OCI-M2 (cell line): ENCODE data around the gene QARS1.

Experiments used
- DNase-seq: peaks from one replicate; lab custom pipeline; 2025; ENCODE audit not compliant: unreplicated experiment; lab: John Stamatoyannopoulos, UW

Gene QARS1

DNA sequence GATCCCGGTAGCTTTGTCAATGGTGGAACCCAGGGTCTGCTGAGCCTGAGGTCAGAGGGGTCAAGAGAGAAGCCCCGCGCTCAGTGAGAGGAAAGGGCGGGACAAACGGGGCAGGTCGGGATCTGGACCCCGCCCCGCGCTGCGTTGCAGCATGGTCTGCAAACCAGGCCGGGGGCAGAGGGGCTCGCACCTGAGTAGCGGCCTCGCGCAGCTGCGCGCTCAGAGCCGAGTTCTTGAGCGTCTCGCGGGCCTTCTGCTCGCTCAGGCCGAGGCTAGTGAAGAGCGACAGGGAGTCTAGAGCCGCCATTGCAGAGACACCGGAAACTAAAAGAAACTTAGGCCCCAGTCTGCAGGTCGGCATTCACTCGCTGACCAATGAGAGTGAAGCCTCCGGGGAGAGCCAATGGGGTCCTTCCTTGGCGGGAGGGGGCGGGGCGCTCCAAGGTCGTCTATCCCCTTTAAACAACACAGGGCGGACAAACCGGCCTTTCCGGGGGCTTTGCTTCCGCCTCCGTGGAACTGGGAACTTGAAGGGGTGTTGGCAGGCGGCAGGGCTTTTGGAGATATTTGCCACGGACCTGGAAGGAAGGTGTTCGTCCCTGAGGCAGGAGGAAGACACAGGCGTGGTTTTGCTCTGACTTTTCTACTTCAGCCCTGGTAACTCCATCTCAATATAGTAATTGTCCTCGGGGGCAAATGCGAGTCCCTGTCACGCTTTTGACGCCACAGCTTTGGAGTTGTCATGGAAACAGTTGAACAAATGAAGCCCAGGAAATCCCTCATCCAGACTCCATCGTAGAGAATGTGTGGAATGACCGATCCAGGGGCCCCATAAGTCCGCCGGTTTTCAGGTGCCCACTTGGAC is at the start of gene QARS1:
Gene QARS1, minus strand, starts transcription at position 331 of the 865 bp plus-strand sequence. Its CDS starts 24 bp downstream, at position 307.
- peak; percentile 63 for DNase-seq

DNA sequence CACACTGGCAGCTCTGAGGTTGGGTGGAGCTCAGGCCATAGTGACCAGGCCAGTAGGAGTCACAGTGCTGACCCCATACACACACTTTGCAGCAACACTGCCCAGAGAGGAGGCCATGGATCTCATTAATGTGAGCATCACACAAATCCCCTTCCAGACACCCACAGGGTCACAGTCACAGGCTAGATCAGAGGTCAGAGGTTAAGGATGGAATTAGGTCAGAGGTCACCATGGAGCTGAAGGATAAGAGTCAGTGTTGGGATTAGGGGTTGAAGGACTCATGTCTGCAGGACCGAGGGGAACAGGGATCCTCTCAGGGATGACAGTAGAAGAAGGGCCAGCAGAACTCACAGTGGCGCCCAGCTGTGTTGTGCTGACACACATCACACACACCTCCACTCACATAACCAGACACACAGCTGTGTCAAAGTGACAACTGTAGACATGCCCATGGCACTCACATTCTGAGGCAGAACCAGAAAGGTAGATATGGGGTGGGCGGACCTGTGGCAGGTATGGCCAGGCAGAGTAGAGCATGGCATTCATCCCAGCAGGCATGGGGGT is 48.9 kb upstream of the QARS1 start:
- DNase-seq, result no peak

DNA sequence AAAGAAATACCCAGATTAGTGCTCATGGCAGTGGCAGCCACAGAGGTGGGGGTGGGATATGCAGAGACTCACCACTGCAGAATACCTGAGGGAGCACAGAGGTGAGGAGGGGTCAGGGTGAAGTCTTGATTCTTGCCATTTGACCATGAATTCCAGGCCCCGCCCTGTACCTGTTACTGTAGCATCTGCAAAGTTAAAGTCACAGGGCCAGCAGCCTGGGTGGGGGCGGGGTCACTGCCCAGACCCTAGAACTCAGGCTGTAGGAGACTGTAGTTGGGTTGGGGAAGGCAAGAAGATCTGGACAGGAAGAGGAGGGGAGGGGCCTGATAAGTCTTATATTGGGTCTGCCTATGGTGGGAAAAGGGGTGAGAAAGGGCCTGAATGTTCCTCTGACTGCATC is 47.1 kb upstream of the QARS1 start:
- DNase-seq, result no peak

DNA sequence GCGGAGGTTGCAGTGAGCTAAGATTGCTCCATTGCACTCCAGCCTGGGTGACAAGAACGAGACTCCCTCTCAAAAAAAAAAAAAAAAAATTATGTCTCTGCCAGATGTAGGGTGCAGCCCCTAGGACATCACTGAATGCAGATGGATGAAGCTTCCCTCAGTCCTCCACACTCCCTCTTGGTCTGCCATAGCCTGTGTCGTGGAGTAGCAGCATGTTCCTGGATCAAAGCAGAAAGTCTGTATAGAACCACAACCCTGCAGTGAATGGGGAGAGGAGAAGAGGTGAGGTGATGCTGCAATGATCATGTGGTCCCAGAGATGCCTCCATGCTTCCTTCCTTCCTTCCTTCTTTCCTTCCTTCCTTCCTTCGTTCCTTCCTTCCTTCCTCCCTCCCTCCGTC is 43.6 kb upstream of the QARS1 start:
- no peak for DNase-seq

DNA sequence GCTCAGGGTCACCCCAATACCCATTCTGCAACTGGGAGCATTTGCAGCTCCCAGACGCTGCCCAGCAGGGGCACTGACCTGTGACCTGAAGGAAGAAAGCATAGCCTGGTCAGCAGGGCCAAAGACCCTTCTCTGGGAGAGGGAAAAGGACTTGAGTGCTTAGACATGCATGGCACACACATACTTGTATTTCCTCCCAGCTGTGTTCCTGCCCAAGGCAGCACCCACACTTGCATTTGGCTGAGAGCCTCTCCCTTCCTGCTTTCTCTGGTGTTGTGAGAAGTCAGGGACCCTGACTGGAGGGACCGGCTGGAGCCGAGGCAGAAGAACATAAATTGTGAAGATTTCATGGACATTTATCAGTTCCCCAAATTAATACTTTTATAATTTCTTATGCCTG is 35.5 kb upstream of the QARS1 start:
- no peak for DNase-seq

DNA sequence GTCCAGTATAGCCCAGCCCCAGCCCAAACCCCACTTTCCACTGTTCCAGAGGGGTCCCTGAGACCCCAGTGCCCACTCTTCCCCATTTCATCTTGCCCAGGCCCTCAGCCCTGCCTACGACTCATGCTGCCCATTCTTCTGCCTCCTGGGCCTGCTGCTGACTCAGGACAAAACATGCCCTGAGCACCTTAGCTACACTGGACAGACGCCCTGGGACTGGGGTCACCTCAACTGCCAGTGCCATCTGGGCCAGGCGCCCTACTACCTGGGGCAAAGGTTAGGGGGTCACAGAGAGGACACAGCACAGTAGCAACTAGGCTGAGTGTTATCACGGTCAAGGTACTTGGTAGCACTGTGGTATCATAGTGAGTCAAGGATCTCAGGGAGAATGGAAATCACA is 30.9 kb upstream of the QARS1 start:
- DNase-seq, result no peak

DNA sequence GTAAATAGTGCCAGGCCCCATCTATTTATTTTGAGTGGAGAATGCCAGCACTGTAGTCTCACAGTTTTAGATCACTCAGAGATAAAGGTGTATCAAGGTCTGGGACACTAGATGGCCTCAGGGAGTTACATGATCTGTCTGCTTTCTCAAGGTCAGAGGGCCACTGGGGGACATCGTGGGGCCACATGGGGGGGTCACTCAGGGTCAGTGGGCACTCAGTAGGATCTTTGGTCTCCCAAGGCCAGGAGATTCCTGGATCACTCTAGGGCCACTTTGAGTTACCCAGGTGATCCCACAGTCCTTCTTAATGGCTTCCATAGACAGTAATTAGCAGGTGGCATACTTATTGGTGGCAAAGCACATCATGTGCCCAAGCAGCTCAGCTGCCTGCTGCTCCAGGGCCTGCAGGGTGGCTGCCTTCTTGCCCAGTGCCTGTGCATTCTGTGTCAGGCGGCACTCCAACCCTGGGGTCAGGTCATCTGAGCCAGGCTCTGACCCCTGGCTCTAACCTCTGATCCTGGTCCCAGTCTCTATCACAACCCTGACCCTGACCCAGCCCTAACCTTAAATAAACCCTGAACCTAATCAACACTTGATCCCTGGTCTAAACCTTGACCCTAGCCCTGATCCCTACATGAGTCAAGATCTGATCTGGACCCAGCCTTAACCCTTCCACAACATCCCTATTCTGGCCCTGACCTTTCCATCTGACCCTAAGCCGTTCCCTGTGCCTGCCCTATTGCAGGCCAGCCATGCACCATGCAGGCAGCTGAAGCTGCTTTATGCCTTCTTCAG is 30.1 kb upstream of the QARS1 start:
- no peak for DNase-seq

DNA sequence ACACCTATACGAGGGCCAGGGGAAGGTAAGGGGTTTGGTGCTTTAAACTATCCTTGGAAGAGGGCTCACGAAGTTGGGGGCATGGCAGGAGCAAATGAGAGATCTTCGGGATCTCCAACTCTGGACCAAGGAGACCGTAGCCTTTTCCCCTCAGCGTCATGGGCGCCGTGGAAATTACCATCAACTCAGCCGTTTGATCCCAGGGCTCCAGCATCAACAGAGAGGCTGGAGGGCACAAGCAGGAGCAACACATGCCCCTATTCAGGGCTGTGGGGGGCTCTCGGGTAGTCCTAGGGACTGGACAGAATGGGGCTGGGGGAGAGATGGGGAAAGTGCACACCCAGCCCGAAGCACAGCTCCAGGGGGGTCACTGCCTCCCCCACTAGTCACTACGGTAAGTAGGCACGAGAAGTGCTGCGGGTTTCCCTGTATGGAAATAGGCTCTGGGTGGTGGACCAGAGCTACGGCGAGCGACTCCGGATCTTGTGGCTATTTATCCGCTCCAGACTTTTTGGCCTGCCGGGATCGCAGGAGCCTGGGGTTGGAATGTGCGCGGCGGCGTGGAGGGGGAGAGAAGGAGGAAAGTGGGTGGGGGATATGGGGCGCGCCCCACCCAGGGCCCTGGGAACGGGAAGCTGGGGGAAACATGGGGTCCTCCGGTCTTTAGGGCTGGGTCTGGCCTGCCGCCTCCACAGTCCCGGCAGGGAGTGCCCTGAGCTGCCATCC is 28.8 kb upstream of the QARS1 start:
- DNase-seq, result no peak

DNA sequence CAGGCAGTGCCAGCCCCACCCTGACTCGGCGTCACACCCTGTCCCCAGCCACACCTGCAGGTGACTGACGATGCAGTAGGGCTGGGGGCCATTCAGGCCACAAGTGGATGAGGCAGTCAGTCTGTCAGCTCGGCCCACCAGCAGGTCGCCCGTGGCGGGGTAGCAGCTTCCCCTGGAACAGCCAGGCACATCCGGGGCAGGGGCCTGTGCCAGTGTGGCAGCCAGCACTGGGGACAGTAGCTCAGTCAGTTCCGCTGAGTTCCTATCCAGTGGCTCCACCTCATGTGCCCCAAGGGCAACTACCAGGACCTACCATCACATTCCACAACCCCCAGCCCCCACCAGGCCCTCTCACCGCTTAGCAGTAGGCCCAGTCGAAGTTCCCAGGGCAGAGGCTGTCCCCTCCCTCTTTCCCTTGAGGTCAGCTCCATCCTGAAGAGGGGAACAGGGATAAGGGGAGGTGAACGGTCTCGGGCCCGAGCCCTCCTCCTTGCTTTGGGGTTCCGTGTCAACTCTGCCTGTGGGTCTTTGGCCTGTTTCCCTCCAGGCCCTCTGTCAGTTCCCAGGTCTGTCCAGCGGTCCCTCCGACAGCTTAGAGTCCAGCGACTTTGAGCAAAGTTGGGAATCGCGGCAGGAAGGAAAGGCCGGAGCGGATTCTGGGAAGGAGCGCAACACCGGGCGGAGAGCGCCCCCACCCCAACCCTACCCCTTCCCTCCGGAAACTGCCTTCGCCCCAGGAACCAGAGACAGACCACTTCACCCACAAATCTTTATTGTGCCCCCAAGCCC is 28.1 kb upstream of the QARS1 start, which contains the start of gene LAMB2:
Gene LAMB2, minus strand, starts transcription at position 614 of the 789 bp plus-strand sequence. Its CDS starts 183 bp downstream, at position 431.
- DNase-seq, result no peak

DNA sequence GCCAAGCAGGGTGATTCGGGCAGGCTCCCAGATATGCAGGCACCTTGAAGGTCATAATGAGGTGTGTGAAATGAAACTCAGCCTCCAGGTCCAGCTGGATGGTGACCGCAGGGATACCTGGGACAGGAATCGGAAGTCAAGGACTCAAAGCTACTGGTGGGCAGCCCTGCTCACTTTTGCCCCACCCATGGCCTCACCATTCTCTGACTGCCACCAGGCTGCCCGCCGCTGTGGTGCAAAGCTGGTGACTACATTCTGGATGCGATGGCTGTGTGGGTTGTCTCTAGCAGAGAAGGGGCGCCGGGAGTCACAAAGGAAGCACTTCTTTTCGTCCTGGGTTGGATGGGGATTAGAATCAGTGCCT is 27.5 kb upstream of the QARS1 start:
- DNase-seq, result no peak

DNA sequence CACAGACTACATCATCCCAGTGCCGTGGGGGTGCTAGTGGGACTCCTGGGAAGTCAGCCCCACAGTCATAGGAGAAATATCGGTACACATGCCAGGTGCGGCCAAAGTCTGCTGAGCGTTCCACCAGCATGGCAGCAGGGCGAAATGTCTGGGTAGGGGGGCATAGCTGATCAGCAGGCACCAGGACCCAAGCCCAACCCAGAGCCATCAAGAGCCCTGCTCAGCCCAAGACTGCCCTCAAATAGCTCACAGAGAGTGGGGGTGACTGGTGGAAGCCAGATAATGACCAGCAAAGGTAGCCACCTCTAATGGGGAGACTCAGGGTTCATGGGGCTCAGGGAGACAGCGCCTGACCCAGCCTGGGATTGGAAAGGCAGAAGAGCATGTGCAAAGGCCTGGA is 27.0 kb upstream of the QARS1 start:
- no peak for DNase-seq

DNA sequence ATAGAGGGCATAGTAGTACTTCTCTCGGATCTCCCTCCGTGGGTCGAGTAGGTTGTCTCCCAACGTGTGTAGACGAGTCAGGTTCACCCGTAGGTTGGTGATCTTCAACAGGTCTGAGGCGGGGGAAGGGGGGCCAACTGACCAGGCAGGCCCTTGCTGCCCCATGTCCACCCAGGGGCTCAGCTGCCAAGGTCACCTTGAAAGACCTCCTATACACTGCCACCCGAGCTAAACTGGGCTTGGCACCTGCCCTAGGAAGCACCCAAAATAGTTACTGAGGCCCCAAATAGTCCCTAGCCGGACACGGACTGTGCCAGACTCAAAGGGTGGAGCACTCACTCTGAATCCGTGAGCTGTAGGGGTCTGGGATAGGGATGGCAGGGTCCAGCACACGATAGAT is 26.5 kb upstream of the QARS1 start:
- DNase-seq, result no peak

DNA sequence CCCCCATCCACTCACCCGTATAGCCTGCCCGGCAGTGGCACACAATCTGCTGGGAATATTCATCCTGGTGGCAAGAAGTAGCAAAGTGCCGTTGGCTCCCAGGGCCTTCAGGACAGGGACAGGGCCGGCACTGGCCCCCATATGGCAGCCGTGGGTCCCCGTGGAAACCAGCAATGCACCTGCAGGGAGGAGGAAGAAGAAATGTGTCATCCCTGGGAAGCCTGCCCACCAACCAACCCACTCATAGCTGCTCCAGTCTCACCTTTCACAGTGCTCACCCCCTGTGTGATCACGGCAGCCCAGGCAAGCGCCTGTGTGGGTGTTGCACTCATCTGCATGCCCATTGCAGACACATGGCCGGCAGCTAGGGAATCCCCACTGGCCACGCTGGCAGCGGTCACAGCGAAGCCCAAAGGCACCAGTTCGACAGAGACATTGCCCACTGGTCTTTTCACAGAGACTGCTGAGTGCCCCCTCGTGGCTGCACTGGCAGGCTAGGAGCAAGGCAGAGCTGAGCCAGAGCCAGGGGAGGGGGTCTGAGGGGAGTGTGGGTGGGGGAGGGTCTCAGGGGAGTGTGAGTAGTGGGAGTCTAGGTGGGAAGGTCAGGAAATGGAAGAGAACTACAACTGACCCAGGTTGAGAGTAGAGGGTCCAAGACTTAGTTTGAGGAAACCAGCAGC is 20.6 kb upstream of the QARS1 start:
- DNase-seq, result no peak

DNA sequence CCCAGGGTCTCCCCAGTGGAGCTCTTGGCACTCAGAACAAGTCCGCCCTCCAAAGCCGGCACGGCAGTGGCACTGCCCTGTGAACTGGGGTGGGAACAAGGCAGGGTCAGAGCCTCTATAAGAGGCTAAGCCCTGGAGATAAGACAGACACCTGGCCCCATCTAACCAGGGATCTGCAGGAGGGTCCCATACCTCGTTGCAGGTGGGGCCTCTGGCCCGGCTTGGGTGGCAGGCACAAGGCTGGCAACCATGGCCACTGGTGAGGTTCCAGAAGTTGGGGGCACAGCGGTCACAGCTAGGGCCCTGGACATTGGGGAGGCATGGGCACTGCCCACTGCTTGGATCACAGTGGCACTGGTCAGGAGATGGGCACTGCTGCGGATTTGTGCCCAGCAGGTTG is 19.6 kb upstream of the QARS1 start:
- no peak for DNase-seq

DNA sequence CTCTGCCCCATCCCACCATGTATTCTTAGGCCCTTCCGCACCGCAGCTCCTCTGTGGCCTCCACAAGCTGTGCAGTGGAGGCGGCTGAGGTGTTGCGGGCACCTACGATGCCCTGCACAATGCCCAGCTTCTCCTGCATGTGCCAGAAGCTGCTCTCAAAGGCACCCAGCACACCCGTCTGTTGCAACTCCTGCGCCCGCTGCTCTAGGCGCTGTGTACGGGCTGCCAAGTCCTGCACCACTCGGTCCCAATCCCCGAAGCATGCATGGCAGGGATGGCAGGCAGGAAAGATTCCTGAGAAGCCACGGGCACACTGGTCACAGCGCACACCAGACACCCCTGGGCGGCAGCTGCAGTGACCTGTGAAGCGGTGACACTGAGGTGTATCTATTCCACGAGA is 19.1 kb upstream of the QARS1 start:
- no peak for DNase-seq

DNA sequence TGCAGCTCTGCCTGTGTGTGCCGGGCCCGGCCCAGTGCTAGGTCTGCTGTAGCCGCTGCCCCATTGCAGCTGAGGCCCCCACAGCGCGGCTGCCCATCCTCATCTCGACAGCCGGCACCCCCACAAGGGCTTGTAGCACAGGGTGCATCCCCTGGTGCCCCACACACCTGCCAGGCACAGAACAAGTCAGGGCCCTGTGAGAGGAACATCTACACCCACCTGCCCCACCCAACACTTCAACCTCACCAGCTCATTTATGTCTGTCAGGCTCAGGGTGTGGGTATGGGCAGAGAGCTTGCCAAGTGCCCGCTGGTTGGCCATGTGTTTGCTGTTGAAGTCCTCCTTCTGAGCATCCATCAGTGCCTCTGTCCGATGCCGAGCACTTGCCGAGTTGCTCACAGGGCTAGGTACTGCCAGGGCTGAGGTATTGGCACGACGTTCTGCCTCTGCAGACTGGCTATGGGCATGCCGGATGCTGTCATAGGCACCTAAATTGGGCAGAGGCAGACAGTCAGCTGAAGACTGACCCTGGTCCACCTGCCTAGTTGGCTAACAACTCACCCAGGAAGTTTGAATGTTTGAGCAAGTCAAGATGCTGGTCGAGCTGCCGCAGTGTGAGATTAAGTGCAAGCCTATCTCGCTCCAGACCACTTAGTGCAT is 18.5 kb upstream of the QARS1 start:
- no peak for DNase-seq

DNA sequence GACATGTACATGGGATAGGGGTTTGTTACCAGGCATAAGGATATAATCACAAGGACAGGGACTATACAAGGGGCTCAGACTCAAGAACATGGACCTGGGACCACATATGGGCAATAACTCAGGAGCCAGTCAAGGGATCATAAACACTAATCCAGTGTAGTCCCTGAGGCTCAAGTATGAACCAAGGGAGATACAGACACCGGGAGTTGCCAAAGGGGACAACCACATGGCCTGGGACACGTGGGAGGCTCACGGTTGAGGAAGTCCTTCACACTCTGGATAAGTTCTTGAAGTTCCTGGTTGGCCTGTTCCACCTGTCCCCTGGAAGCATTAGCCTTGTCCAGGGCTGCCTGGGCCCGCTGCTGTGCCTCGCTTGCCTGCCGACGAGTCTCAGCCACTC is 17.9 kb upstream of the QARS1 start:
- DNase-seq, result no peak

DNA sequence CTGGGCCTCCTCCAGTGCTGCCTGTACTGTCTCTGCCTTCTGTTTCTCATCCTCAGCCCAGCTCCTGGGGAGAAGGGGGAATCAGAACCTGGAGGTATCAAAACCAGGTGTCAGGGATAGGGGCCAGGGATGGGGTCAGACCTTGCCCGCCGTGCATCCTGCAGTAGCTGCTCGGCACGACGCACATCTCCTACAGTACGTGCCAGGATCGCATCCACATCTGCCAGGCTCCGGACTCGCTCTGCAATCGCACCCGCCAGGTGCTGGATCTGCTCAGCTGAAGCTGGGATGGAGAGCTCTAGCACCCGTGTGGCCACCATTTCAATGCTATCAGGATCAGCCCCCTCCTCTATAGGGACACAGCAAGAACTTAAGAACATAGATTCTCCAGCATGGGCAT is 17.5 kb upstream of the QARS1 start:
- no peak for DNase-seq

DNA sequence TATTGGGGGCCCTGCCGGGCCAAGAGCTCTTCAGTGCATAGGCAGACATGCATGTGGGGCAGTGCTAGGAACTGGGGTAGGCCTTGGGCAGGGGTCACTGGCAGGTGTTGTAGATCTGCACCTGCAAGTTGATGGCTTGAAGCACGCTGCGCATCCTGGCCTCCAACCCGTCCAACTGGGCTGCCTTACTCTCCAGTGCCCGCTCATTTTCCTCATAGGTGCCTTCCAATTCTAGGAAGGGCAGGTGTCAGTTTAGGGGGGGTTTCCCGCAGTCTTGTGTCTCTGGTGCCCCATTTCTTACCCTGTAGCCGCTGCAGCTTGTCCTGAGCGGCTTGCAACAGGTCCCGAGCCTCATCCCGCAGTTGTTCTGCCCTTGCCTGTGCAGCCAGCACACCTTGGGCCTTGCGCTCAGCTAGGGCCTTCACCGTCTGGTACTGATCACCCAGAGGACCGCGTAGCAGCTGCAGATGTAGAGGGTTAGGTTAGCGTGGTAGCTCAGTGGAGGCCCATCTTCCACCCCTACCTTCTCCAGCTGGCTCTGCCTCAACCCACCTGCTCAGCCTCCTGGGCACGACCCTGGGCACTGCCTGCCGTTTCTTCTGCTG is 16.7 kb upstream of the QARS1 start:
- DNase-seq, result no peak
